ENCODE data around the gene NR5A1.

NR5A1 gene

GRCh38 chr9:124510650-124511425 is 3.6 kb upstream of the NR5A1 start:
- Histone ChIP-seq H3K4me2 (ENCODE audit: low read depth, low read length, poor library complexity, severe bottlenecking) (no peak overlapping the region), H3F3A (ENCODE audit: low read depth) (no peaks in the 10 kb centered on the region), H3K79me2 (ENCODE audit: insufficient read depth, low read length) (no peaks in the 10 kb centered on the region), H4K20me1 (ENCODE audit: insufficient read depth, low read length, poor library complexity, severe bottlenecking) (no peaks in the 10 kb centered on the region), H3K27me3 (ENCODE audit: insufficient read depth, low read length, poor library complexity, severe bottlenecking) (no peaks in the 10 kb centered on the region), H3K9ac (ENCODE audit: low read depth, low read length, poor library complexity, severe bottlenecking) (no peak overlapping the region), H3K4me1 (ENCODE audit: insufficient read depth, low read length, poor library complexity, severe bottlenecking) (no peaks in the 10 kb centered on the region), H3K4me3 (ENCODE audit: low read length, poor library complexity, severe bottlenecking) (no peak overlapping the region), H2AFZ (ENCODE audit: low read length) (no peak overlapping the region), H3K9me2 (replicated peaks; ENCODE audit: low read depth, low read length) (no peaks in the 10 kb centered on the region), H3K9me3 (ENCODE audit: insufficient read depth, low read depth, low read length) (no peaks in the 10 kb centered on the region), H3K36me3 (ENCODE audit: insufficient read depth, low read length) (no peaks in the 10 kb centered on the region)
- TF ChIP-seq CTCF (conservative IDR thresholded peaks at IDR 0.05; ENCODE audit: low read length) = no peak
- TF ChIP-seq EZH2phosphoT487 (IDR thresholded peaks at IDR 0.05; ENCODE audit: borderline replicate concordance) = no peak

- no peak overlapping the region for H3K4me3 ChIP-seq (ENCODE audit: low read length, poor library complexity, severe bottlenecking)
- no peaks in the 10 kb centered on the region for H3K79me2 ChIP-seq (ENCODE audit: insufficient read depth, low read length)
- TF ChIP-seq EZH2phosphoT487 (IDR thresholded peaks at IDR 0.05; ENCODE audit: borderline replicate concordance) (no peak), CTCF (conservative IDR thresholded peaks at IDR 0.05; ENCODE audit: low read length) (no peak)
- H3K9me2 ChIP-seq (replicated peaks; ENCODE audit: low read depth, low read length) = no peaks in the 10 kb centered on the region
- no peaks in the 10 kb centered on the region for H3K36me3 ChIP-seq (ENCODE audit: insufficient read depth, low read length)
- H3K9me3 ChIP-seq (ENCODE audit: insufficient read depth, low read depth, low read length) = no peaks in the 10 kb centered on the region
- no peaks in the 10 kb centered on the region for H3F3A ChIP-seq (ENCODE audit: low read depth)
- H3K4me2 ChIP-seq (ENCODE audit: low read depth, low read length, poor library complexity, severe bottlenecking) = no peak overlapping the region
- H4K20me1 ChIP-seq (ENCODE audit: insufficient read depth, low read length, poor library complexity, severe bottlenecking) = no peaks in the 10 kb centered on the region
- H3K27me3 ChIP-seq (ENCODE audit: insufficient read depth, low read length, poor library complexity, severe bottlenecking) = no peaks in the 10 kb centered on the region
- no peak overlapping the region for H2AFZ ChIP-seq (ENCODE audit: low read length)
- no peak overlapping the region for H3K9ac ChIP-seq (ENCODE audit: low read depth, low read length, poor library complexity, severe bottlenecking)
- H3K4me1 ChIP-seq (ENCODE audit: insufficient read depth, low read length, poor library complexity, severe bottlenecking) = no peaks in the 10 kb centered on the region
These were observed 753 bp upstream of the NR5A1 start for GRCh38 chr9:124507880-124508423.

GRCh38 chr9:124506433-124506832 is 766 bp downstream of the NR5A1 start:
- Histone ChIP-seq H3F3A (ENCODE audit: low read depth) (no peaks in the 10 kb centered on the region), H3K4me3 (ENCODE audit: low read length, poor library complexity, severe bottlenecking) (no peak overlapping the region), H4K20me1 (ENCODE audit: insufficient read depth, low read length, poor library complexity, severe bottlenecking) (no peaks in the 10 kb centered on the region), H3K9ac (ENCODE audit: low read depth, low read length, poor library complexity, severe bottlenecking) (no peak overlapping the region), H3K79me2 (ENCODE audit: insufficient read depth, low read length) (no peaks in the 10 kb centered on the region), H3K36me3 (ENCODE audit: insufficient read depth, low read length) (no peaks in the 10 kb centered on the region), H3K27me3 (ENCODE audit: insufficient read depth, low read length, poor library complexity, severe bottlenecking) (no peaks in the 10 kb centered on the region), H3K9me2 (replicated peaks; ENCODE audit: low read depth, low read length) (no peaks in the 10 kb centered on the region), H3K4me2 (ENCODE audit: low read depth, low read length, poor library complexity, severe bottlenecking) (no peak overlapping the region), H2AFZ (ENCODE audit: low read length) (no peak overlapping the region), H3K9me3 (ENCODE audit: insufficient read depth, low read depth, low read length) (no peaks in the 10 kb centered on the region), H3K4me1 (ENCODE audit: insufficient read depth, low read length, poor library complexity, severe bottlenecking) (no peaks in the 10 kb centered on the region)
- TF ChIP-seq EZH2phosphoT487 (IDR thresholded peaks at IDR 0.05; ENCODE audit: borderline replicate concordance) (no peak), CTCF (conservative IDR thresholded peaks at IDR 0.05; ENCODE audit: low read length) (no peak)
